GM19035 (cell line): ENCODE data around the gene BAIAP2L2.
"Not testable (repeated sequence)": the region's sequence is repeated elsewhere in the genome, so short reads cannot be mapped to it uniquely, and the experiment has no call there.

Experiments
- ATAC-seq: cut with Tn5 transposase; IDR thresholded peaks from one replicate; pipeline ENCODE4 v1.9.1; 2021; ENCODE audit not compliant: unreplicated experiment

BAIAP2L2 gene

DNA sequence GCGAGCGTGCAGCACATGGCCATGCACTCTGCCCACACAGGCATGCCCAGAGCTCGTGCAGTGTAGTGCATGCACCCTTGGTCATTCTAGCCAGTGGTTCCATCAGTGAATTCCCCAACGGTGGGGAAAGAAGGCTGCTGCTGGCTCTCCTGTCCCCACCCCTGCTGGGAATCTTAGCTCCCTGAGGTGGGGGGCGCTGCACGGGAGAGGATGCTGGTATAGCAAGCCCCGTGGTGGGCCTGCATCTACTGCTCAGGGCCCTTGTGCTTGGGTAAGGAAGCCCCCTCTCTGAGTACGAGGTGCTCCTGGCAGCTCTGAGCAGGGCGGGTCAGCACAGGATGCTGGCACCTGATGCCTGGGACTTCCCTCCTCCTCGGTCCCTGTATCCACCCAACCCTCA lies 18.5 kb upstream of the BAIAP2L2 start:
- ATAC-seq, result no peak

DNA sequence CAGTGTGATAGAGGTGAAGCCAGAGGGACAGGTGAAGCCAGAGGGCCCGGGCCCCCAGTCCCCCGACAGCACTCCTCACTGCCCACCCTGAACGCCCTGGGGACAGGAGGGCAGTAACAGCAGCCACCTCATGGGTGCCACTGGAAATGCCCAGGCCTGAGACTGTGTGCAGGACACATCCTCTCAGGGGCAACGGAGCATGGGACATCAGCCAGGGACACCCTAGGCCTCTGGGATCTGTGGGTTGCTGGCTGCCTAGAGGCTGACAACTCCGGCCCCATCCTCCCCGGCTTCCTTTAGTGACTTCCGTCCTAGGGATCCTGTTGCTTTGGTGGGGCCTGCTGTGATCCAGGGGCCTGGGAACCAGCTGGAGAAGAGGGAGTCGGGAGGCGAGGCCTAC lies 17.4 kb upstream of the BAIAP2L2 start:
- no peak for ATAC-seq

DNA sequence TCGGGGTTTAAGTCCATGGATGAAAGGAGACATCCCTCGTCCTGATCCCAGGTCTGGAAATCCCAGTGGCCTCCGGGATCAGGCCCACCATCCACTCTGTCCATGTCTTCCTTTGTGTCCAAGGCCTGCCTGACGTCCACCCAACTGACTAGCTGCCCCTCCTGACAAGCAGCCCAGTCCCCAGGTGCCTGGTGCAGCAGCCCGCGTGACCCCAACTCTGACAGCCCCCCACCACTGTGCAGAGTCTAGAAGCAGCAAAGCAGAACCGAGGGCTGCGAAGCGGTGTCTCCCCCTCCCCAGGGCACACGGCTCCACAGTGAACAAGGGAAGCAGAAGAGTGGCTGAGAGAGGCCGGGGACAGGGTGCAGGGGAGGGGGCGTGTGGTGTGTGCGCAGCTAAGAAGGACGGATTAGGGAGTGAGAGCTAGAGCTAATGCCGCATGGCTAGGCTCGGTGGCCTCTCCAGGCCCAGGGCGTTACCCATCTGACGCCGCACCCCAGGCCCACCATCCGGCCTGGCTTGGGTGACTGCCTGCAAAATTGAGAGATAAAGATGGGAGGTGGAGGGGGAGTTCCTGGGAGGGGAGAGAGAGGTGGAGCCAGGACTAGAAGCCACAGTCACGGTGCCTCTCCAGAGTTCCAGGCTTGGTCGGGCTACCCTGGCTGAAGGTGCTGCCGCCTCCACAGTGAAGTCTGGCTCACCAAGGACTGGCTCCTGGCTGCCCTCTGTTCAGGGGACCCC lies 16.6 kb upstream of the BAIAP2L2 start:
- ATAC-seq, result no peak

DNA sequence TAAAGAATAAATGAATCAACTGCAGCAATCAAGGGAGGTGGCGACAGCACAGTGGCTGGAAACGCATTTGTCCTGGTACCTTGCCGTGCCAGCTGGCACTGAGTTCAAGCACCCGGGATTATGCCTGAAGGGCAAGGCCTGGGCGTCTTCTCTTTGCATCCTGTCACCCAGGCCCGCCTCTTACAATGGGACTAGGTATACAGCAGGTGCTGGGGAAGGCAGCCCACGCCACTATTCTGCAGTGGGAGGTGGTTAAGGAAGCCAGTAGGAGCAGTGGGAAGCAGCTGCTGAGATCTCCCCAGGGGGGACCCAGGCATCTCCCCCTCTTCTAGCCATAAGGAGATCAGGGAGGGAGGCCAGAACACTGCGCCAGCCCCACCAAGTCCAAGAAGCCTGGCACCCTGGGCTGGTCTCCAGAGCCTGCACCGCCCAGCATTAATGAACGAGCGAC lies 15.3 kb upstream of the BAIAP2L2 start:
- no peak for ATAC-seq

DNA sequence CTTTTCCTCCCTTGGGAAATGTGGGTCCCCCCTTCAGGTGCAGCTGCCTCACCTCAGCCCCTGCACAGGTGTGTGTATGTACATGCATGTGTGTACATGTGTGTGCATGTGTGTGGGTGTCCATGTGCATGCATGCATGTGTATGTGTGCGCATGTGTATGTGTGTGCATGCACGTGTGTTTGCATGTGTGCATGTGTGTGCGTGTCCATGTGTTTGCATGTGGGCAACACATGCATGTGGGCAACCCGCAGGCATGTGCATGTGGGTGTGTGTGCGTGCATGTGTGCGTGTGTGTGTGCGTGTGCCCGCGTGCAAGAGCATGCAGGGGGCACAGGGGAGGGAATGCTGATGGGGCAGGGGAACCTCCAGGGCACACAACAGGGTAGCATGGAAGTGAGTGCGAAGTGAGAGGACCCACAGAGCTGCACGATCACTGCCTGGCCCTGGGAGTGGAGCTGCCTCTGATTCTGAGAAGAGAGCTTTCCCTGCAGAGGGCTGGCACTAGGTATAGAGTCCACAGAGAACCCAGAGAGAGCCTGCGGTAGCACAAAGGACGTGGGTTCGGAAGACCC lies 14.6 kb upstream of the BAIAP2L2 start:
- ATAC-seq, result no peak

DNA sequence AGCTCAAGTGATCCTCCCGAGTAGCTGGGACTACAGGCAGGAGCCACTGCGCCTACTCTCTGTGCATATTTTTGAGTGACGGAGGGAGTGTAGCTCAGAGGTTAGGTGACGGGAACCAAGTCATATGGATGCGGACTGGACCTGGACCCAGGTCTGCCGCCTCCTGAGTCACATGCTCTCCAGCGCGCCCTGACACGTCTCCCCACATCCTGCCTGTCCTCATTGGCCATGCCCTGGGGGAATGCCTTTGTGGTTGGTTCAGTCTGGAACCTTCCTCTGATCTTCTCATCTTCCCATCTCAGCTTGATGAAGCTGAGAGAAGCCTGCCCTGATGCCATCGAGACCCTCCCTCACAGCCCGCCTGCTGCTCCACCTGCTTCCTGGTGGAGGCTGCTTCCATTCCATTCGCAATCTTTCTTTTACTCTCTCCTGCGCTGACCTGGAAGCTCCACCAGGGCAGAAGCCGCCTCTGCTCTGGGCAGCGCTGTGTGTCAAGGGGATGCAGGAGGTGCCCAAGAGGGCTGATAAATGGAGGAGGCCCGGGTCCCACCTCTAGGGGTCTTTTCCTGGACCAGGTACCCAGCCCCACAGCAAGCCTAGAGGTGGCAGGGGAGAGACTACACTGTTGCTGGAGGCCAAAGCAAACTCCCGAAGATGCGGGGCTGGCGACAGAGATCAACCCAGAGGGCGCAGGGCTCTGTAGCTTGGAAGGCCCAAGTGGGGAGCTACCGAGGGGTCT lies 13.9 kb upstream of the BAIAP2L2 start:
- ATAC-seq, result no peak

DNA sequence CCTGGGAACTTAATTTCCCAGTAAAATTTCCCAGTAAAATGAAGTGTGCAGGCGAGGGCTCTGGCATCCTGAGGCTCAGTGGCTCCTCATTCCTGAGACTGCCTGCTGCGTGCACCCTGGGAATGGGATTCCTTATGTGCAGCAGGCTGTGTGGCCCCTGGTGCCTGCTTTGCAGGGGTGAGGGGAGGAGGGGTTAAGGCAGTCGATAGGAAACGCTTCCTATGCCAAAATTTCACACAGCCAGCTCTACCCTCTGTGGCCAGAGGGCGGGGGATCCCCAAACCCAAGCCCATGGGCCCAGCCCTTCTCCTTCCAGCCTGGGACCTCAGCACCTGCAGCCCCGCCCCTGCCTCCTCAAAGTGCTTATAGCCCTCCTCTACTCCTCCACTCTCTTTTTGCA lies 12.1 kb upstream of the BAIAP2L2 start:
- no peak for ATAC-seq

GRCh38 chr22:38120359-38121110 lies 10.1 kb upstream of the BAIAP2L2 start:
- no peak for ATAC-seq

GRCh38 chr22:38118747-38119146 lies 8.3 kb upstream of the BAIAP2L2 start:
- ATAC-seq, result not testable (repeated sequence)

DNA sequence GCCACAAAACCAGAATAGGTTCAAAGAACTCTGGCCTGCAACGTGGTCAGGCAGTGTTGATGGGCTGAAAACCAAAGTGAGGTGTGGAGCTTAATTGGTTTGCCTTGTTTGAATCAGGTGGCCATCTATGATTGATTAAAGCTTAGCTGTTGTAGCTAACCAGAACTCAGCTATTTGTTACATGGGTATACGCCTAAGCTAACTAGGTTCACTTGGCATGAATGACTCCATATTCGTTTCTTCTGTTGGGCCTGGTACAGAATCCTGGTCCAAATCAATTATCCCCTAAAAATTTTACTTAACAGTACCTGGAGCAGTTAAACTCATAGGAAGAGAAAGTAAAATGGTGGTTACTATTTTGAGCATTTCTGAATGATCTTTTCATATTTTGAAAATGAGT lies 7.7 kb upstream of the BAIAP2L2 start:
- no peak for ATAC-seq

GRCh38 chr22:38117556-38117955 lies 7.1 kb upstream of the BAIAP2L2 start:
- not testable (repeated sequence) for ATAC-seq

GRCh38 chr22:38115423-38116205 lies 5.1 kb upstream of the BAIAP2L2 start:
- no peak for ATAC-seq

DNA sequence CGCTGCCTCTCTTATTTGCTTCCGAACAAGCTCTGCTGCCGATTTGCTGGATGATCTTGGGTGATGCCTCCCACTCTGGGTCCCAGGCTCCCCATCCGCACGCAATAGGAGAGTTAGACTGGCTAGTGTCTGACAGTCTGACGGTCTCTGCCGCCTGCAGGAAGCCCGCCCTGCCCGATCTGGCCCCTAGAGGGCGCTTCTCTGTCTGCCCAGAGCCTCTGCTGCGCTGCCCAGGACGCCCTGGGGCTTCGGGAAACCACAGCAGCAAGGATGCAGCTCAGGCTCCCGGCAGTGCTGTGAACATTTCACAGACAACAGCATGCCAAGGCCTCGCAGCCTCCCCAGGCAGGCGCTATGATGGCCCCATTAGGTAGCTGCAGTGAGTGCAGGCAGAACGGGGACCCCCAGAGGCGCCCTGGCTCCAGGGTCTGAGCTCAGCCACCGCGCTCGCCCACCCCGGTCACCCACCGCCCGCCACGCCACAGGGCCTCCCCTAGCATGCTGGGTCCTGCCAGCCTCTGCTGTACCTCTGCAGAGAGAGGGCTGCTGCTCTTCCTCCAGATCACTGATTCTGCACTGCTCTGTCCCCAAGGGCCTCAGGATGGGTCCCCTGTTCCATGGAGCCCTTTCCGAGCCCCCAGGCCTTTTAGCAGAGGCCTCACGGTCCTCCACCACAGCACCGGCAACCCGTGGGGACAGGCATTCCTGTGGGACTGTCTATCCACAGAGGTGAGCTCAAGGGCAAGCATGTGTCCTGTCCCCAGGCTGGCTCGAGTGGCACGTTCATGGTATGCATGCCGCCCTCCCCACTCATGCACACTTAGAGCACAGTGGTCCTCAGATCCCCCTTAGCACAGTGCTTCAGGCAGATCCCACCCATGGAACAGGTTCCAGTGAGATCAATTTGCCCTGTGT lies 4.3 kb upstream of the BAIAP2L2 start:
- ATAC-seq, result no peak

DNA sequence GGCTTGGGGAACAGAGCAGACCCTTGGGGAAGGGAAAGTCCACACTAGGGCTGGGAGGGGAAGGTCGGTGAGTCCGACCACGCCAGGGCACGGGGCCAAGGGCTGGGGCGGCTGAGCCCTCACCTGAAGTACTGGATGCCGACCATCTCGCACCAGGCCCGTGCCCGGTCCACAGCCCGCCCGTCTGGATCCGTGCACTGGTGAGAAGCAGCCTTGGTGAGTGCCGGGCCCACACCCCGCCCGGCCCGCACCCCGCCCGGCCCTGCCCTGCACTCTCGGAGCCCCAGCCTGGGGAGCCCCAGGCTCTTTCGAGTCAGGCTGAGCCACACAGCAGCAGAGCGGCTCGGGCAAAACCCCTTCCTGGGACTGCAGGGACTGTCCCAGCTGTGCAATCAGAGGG lies 1.9 kb upstream of the BAIAP2L2 start:
- ATAC-seq, result no peak

- no peak for ATAC-seq
Observed at GRCh38 chr22:38111925-38112355, 1.5 kb upstream of the BAIAP2L2 start.

DNA sequence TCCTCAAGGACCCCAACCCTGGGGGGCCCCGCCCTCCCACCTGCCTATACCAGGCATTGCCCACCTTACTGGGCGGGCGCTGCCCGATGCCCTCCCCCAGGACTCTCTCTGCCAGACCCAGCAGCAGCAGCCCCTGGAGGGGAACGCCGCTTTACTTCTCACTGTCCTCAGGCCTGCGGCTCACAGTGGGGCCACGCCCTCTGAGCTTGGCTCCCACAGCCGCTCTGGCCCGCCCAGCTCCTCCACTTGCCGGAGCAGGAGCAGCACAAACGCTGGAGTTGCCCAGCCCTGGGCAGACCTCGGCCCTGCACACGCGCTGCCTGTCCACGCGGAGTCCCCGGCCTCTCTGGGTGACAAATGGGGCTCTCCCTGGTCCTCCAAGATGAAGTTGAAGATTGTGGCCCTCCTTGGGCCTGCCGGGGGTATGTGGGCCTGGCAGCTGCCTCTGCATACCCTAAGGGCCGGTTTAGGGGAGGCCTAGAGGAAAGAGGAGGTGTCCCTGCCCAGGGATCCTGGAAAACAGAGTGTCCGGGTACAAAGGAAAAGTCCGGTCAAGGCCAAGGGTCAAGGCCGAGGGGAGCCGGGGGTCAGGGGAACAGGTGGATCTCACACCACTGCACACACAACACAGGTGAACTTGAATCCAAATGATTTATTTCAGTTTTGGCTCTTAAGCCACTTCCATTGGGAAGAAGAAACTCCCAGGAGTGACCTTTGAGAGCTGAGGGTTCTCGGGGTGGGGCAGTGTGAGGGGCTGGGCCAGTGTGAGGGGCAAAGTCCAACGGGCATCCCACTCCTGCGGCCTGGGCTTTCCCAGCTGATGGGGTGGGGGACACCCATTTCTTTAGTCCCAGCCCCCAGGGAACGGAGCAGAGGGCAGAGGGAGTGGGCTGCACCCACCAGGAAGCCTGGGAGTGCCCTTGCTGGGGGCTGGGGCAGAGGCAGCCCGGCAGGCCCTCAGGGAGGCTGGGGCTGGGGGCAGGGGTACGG lies 674 bp upstream of the BAIAP2L2 start:
- no peak for ATAC-seq

- ATAC-seq, result no peak
Observed at GRCh38 chr22:38109371-38110001, 998 bp downstream of the BAIAP2L2 start.
